Peyer's patch (tissue), 4 donors: ENCODE results near the gene RNU5D-1. TPM values are rescaled to one million over a fixed set of nuclear protein-coding genes. Genes with fewer than 3 reads are reported as not detected.

Experiments used
- DNase-seq, 3 donors: peaks; one replicate each; pipeline ENCODE4 v3.0.0-alpha.2; 2017 to 2019
- H3K27ac ChIP-seq, 4 donors: fragments of 200-600 bp; sonication (generic); one replicate each; pipeline ENCODE4 v1.5.1; 2016 to 2019
- H3K27me3 ChIP-seq, 2 donors: fragments of 200-600 bp; sonication (generic); one replicate each; pipeline ENCODE4 v1.5.1; 2019
- H3K36me3 ChIP-seq, 3 donors: fragments of 200-600 bp; sonication (generic); one replicate each; pipeline ENCODE4 v1.5.1; 2016 to 2019
- H3K4me1 ChIP-seq, 4 donors: fragments of 200-600 bp; sonication (generic); one replicate each; pipeline ENCODE4 v1.5.1; 2016 to 2019
- H3K4me3 ChIP-seq, 4 donors: fragments of 200-600 bp; sonication (generic); 1 replicate in 3 of 4; 2 replicates in 1 of 4; pipeline ENCODE4 v1.5.1; 2016 to 2019; ENCODE audit warnings: mild to moderate bottlenecking in 1 of 4
- H3K9me3 ChIP-seq, 4 donors: fragments of 200-600 bp; sonication (generic); one replicate each; pipeline ENCODE4 v1.5.1; 2016 to 2019; ENCODE audit warnings: mild to moderate bottlenecking in 1 of 4
- CTCF ChIP-seq, 6 experiments: fragments of 450-650 bp in 4 of 6; fragments of 200-600 bp in 2 of 6; sonication (generic) in 1 of 6; IDR thresholded peaks; one replicate each; pipeline ENCODE4 v1.5.1; 2017 to 2019; ENCODE audit warnings: antibody characterized with exemption in 6 of 6, mild to moderate bottlenecking in 3 of 6, moderate library complexity in 1 of 6
- POLR2A ChIP-seq, 2 donors: fragments of 450-650 bp; IDR thresholded peaks; one replicate each; pipeline ENCODE4 v1.5.1; 2017; ENCODE audit warnings: antibody characterized with exemption in 2 of 2, mild to moderate bottlenecking in 2 of 2, moderate library complexity in 2 of 2
- total RNA-seq, 4 donors: library from RNA; depleted of rRNA; stranded (reverse); fragments of >200 nt; gene quantifications; one replicate each; pipeline ENCODE4 v1.1.0, GENCODE V29; 2016

The RNU5D-1 gene
- total RNA-seq, 4 donors from 2014 or later: not detected

DNA sequence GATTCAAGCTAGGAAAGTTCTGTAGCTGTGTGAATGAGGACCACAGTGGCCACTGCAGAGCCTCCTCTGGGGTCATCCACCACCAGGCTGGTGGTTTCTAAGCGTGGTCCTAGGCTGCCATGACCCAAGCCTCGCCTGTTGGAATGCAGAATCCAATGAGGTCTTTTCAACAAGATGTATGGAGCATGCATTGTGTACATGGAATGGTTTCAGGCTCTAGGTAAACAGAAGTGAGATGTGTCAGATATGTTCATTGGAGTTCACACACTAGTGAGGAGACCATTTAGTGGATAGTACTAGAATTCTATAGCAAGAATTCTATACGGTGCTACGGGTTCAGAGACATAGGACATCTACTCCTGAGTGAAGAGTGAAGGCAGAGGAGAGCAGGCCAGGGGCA is 10.7 kb downstream of the RNU5D-1 start:
- Histone ChIP-seq H3K27ac (peak overlapping the region in 1 of 4 donors; percentile 71), H3K36me3 (no peaks in the 10 kb centered on the region), H3K4me1 (peaks cover 0 to 16% (median 6%) of the 10 kb centered on the region in 4 donors), H3K9me3 (no peaks in the 10 kb centered on the region), H3K4me3 (no peak overlapping the region), H3K27me3 (no peaks in the 10 kb centered on the region)
- DNase-seq: no peak
- TF ChIP-seq POLR2A (IDR thresholded peaks at IDR 0.05): no peak
- no peak for TF ChIP-seq CTCF (IDR thresholded peaks at IDR 0.05)

- Histone ChIP-seq H3K9me3 (no peaks in the 10 kb centered on the region), H3K36me3 (no peaks in the 10 kb centered on the region), H3K4me3 (no peak overlapping the region), H3K27ac (peak overlapping the region in 1 of 4 donors; percentile 20), H3K4me1 (peaks cover 0 to 22% (median 7%) of the 10 kb centered on the region in 4 donors), H3K27me3 (no peaks in the 10 kb centered on the region)
- no peak for TF ChIP-seq POLR2A (IDR thresholded peaks at IDR 0.05)
- TF ChIP-seq CTCF (IDR thresholded peaks at IDR 0.05): no peak
- DNase-seq: no peak
Measured at GRCh38 chr1:44719318-44719717, 11.7 kb downstream of the RNU5D-1 start.

DNA sequence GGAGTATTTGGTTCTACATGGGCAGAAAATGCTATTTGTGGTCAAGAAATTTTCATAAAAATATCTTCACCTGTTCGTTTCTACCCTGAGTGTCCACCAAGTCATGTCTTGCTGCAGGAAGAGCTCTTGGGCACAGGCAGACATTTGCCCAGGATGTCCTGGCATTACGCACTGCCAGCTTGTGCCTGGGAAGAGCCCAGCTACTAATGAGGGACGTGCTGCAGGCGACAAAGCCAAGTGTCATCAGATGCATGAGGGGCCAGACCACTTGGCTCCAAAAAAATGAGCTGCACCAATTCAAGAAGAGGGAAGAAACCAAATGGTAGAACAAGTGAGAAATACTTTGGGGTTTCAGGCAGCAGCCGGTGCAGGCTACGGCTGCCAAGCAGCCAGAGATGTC is 12.9 kb downstream of the RNU5D-1 start:
- H3K4me3 ChIP-seq: no peak overlapping the region
- H3K27me3 ChIP-seq: no peaks in the 10 kb centered on the region
- H3K36me3 ChIP-seq: no peaks in the 10 kb centered on the region
- H3K27ac ChIP-seq: no peak overlapping the region
- no peaks in the 10 kb centered on the region for H3K9me3 ChIP-seq
- peaks cover 0 to 19% (median 10%) of the 10 kb centered on the region in 4 donors for H3K4me1 ChIP-seq
- TF ChIP-seq CTCF (IDR thresholded peaks at IDR 0.05) (no peak), POLR2A (IDR thresholded peaks at IDR 0.05) (no peak)
- DNase-seq: no peak

GRCh38 chr1:44717653-44718052 is 13.3 kb downstream of the RNU5D-1 start:
- Histone ChIP-seq H3K36me3 (no peaks in the 10 kb centered on the region), H3K27ac (no peak overlapping the region), H3K9me3 (no peaks in the 10 kb centered on the region), H3K27me3 (no peaks in the 10 kb centered on the region), H3K4me3 (no peak overlapping the region), H3K4me1 (peaks cover 0 to 17% (median 9%) of the 10 kb centered on the region in 4 donors)
- DNase-seq: no peak
- TF ChIP-seq POLR2A (IDR thresholded peaks at IDR 0.05): no peak
- no peak for TF ChIP-seq CTCF (IDR thresholded peaks at IDR 0.05)

GRCh38 chr1:44717156-44717555 is 13.8 kb downstream of the RNU5D-1 start:
- Histone ChIP-seq H3K27me3 (no peaks in the 10 kb centered on the region), H3K36me3 (no peaks in the 10 kb centered on the region), H3K9me3 (no peaks in the 10 kb centered on the region), H3K4me1 (peaks cover 0 to 12% (median 7%) of the 10 kb centered on the region in 4 donors), H3K27ac (no peak overlapping the region), H3K4me3 (no peak overlapping the region)
- no peak for DNase-seq
- TF ChIP-seq CTCF (IDR thresholded peaks at IDR 0.05): no peak
- no peak for TF ChIP-seq POLR2A (IDR thresholded peaks at IDR 0.05)
